IMR-90 (cell line): ENCODE measurements around the gene ST7. TPM values are rescaled to one million over a fixed set of nuclear protein-coding genes. Genes with fewer than 3 reads are reported as not detected.
A peak's percentile ranks its signal among the peaks of the same experiment; 100 is the strongest.

Source experiments
- ATAC-seq: fragments of 200-7000 bp; cut with Tn5 transposase; 2 replicates; pipeline ENCODE4 v1.9.1; 2020; ENCODE audit warnings: low read depth, mild to moderate bottlenecking, moderate library complexity
- BruUV-seq: library from RNA; stranded (reverse); fragments of 400-500 nt; replicated peaks from 2 replicates; lab custom pipeline; 2021; lab: Mats Ljungman, UMichigan
- CTCF ChIA-PET: fragments of 300-600 bp; formaldehyde crosslinking; extraction: SDS; loops from one replicate; lab custom pipeline; 2021; ENCODE audit warnings: antibody characterized with exemption; lab: Yijun Ruan, JAX
- POLR2A ChIA-PET: fragments of 300-600 bp; sonication (Branson Sonifier 250); formaldehyde crosslinking; loops from one replicate; lab custom pipeline; 2022; ENCODE audit warnings: antibody characterized with exemption; ENCODE audit not compliant: unreplicated experiment; lab: Charles Lee
- DNase-seq: peaks from one replicate; pipeline ENCODE4 v3.0.0; 2013
- H2AFZ ChIP-seq: replicated peaks from 2 replicates; pipeline ENCODE3; 2013; ENCODE audit warnings: low read length, mild to moderate bottlenecking; ENCODE audit not compliant: poor library complexity
- H2AK5ac ChIP-seq: 2 replicates; pipeline ENCODE4 v1.6.1; 2013; ENCODE audit warnings: low read depth, low read length, inconsistent platforms
- H2AK9ac ChIP-seq: replicated peaks from 2 replicates; pipeline ENCODE3; 2013; ENCODE audit warnings: mild to moderate bottlenecking, low read depth, low read length, moderate library complexity; ENCODE audit not compliant: poor library complexity
- H2BK120ac ChIP-seq: 2 replicates; pipeline ENCODE4 v1.6.1; 2013; ENCODE audit warnings: low read depth, low read length, inconsistent platforms
- H2BK15ac ChIP-seq: 3 replicates; pipeline ENCODE4 v1.6.1; 2013; ENCODE audit warnings: low read depth, low read length, inconsistent platforms
- H2BK20ac ChIP-seq: 2 replicates; pipeline ENCODE4 v1.6.1; 2013; ENCODE audit warnings: low read depth, mild to moderate bottlenecking, inconsistent platforms, low read length, moderate library complexity
- H2BK5ac ChIP-seq: 2 replicates; pipeline ENCODE4 v1.6.1; 2013; ENCODE audit warnings: mild to moderate bottlenecking, low read depth, low read length, inconsistent platforms; ENCODE audit not compliant: poor library complexity, severe bottlenecking
- H3K14ac ChIP-seq: replicated peaks from 2 replicates; pipeline ENCODE4 v1.6.1; 2013; ENCODE audit warnings: low read depth, low read length, inconsistent platforms
- H3K18ac ChIP-seq: 2 replicates; pipeline ENCODE4 v1.6.1; 2013; ENCODE audit warnings: low read depth, low read length, control low read depth
- H3K23ac ChIP-seq: 2 replicates; pipeline ENCODE4 v1.6.1; 2013; ENCODE audit warnings: low read depth, low read length, inconsistent platforms
- H3K27ac ChIP-seq: 2 replicates; pipeline ENCODE4 v1.5.1; 2013; ENCODE audit warnings: mild to moderate bottlenecking, control low read depth, low read length; ENCODE audit not compliant: insufficient read depth
- H3K27me3 ChIP-seq: 2 replicates; pipeline ENCODE4 v1.6.1; 2013; ENCODE audit warnings: low read length; ENCODE audit not compliant: control insufficient read depth, insufficient read depth
- H3K36me3 ChIP-seq: 2 replicates; pipeline ENCODE4 v1.6.1; 2013; ENCODE audit warnings: low read length, mixed read lengths; ENCODE audit not compliant: control insufficient read depth, insufficient read depth
- H3K4ac ChIP-seq: 2 replicates; pipeline ENCODE4 v1.6.1; 2013; ENCODE audit warnings: low read depth, low read length, inconsistent platforms
- H3K4me1 ChIP-seq: 2 replicates; pipeline ENCODE4 v1.6.1; 2013; ENCODE audit warnings: low read length, mixed read lengths; ENCODE audit not compliant: control insufficient read depth, insufficient read depth
- H3K4me2 ChIP-seq: 2 replicates; pipeline ENCODE4 v1.6.1; 2013; ENCODE audit warnings: low read depth, mild to moderate bottlenecking, control low read depth, low read length, moderate library complexity
- H3K4me3 ChIP-seq: 2 replicates; pipeline ENCODE4 v1.5.1; 2013; ENCODE audit warnings: low read depth, mild to moderate bottlenecking, control low read depth, low read length, moderate library complexity; ENCODE audit not compliant: insufficient read depth
- H3K56ac ChIP-seq: 2 replicates; pipeline ENCODE4 v1.6.1; 2013; ENCODE audit warnings: low read length, inconsistent platforms; ENCODE audit not compliant: insufficient read depth; ENCODE audit errors: extremely low read depth
- H3K79me1 ChIP-seq, 2 experiments: 2 replicates each; pipeline ENCODE4 v1.6.1; 2013; ENCODE audit warnings: low read length in 2 of 2, inconsistent platforms in 1 of 2, low read depth in 1 of 2
- H3K9ac ChIP-seq: 2 replicates; pipeline ENCODE4 v1.6.1; 2013; ENCODE audit warnings: low read depth, low read length, control low read depth
- H3K9me1 ChIP-seq: 2 replicates; pipeline ENCODE4 v1.6.1; 2013; ENCODE audit warnings: low read length, inconsistent platforms; ENCODE audit not compliant: insufficient read depth
- H3K9me3 ChIP-seq: 2 replicates; pipeline ENCODE4 v1.6.1; 2013; ENCODE audit warnings: low read length; ENCODE audit not compliant: control insufficient read depth, insufficient read depth
- H4K20me1 ChIP-seq: 2 replicates; pipeline ENCODE4 v1.6.1; 2013; ENCODE audit warnings: low read length, inconsistent platforms; ENCODE audit not compliant: insufficient read depth
- H4K5ac ChIP-seq: 2 replicates; pipeline ENCODE4 v1.6.1; 2013; ENCODE audit warnings: mild to moderate bottlenecking, low read depth, low read length, control low read depth
- H4K8ac ChIP-seq, 2 experiments: 2 replicates each; pipeline ENCODE4 v1.6.1; 2013; ENCODE audit warnings: low read depth in 2 of 2, low read length in 2 of 2, control low read depth in 1 of 2, inconsistent platforms in 1 of 2
- H4K91ac ChIP-seq: 2 replicates; pipeline ENCODE4 v1.6.1; 2013; ENCODE audit warnings: low read depth, low read length, inconsistent platforms; ENCODE audit not compliant: insufficient read depth
- BHLHE40 ChIP-seq: fragments of 150-350 bp; IDR thresholded peaks from 2 replicates; pipeline ENCODE4 v1.6.1; 2016; ENCODE audit warnings: mild to moderate bottlenecking, low read depth, low read length
- CEBPB ChIP-seq: IDR thresholded peaks from 2 replicates; pipeline ENCODE4 v1.6.1; 2012; ENCODE audit warnings: low read depth, low read length, improper control_type of control experiment
- CHD1 ChIP-seq: IDR thresholded peaks from 2 replicates; pipeline ENCODE4 v1.6.1; 2012; ENCODE audit warnings: low read depth, low read length, improper control_type of control experiment
- CTCF ChIP-seq: conservative IDR thresholded peaks from 2 replicates; pipeline ENCODE4 v1.5.1; 2012; ENCODE audit warnings: mild to moderate bottlenecking, low read depth, low read length, improper control_type of control experiment
- ELK1 ChIP-seq: fragments of 150-350 bp; IDR thresholded peaks from 2 replicates; pipeline ENCODE4 v1.6.1; 2016; ENCODE audit warnings: low read depth, mild to moderate bottlenecking, low read length, moderate library complexity, borderline replicate concordance
- FOS ChIP-seq: fragments of 150-350 bp; IDR thresholded peaks from 2 replicates; pipeline ENCODE4 v1.6.1; 2016; ENCODE audit warnings: low read depth, low read length
- MAFK ChIP-seq: IDR thresholded peaks from 2 replicates; pipeline ENCODE4 v1.6.1; 2012; ENCODE audit warnings: low read depth, low read length, improper control_type of control experiment
- MAZ ChIP-seq: IDR thresholded peaks from 2 replicates; pipeline ENCODE4 v1.6.1; 2012; ENCODE audit warnings: low read depth, mild to moderate bottlenecking, low read length, improper control_type of control experiment, moderate library complexity, borderline replicate concordance
- MXI1 ChIP-seq: IDR thresholded peaks from 2 replicates; pipeline ENCODE4 v1.6.1; 2012; ENCODE audit warnings: low read depth, mild to moderate bottlenecking, low read length, moderate library complexity, borderline replicate concordance
- NFE2L2 ChIP-seq: fragments of 150-350 bp; IDR thresholded peaks from 2 replicates; pipeline ENCODE4 v1.6.1; 2016; ENCODE audit warnings: low read depth, mild to moderate bottlenecking, low read length
- POLR2A ChIP-seq: IDR thresholded peaks from 2 replicates; pipeline ENCODE4 v1.6.1; 2012; ENCODE audit warnings: mild to moderate bottlenecking, low read depth, low read length
- RAD21 ChIP-seq: IDR thresholded peaks from 2 replicates; pipeline ENCODE4 v1.6.1; 2012; ENCODE audit warnings: low read length, improper control_type of control experiment
- RCOR1 ChIP-seq: IDR thresholded peaks from 2 replicates; pipeline ENCODE4 v1.6.1; 2012; ENCODE audit warnings: mild to moderate bottlenecking, low read length, improper control_type of control experiment; ENCODE audit not compliant: insufficient replicate concordance
- RFX5 ChIP-seq: IDR thresholded peaks from 2 replicates; pipeline ENCODE4 v1.8.0; 2012; ENCODE audit warnings: low read depth, mild to moderate bottlenecking, low read length, moderate library complexity
- SMC3 ChIP-seq: fragments of 150-350 bp; IDR thresholded peaks from 2 replicates; pipeline ENCODE4 v1.6.1; 2016; ENCODE audit warnings: low read depth, mild to moderate bottlenecking, antibody characterized with exemption, low read length, moderate library complexity
- WGBS, 2 experiments: methylation state at CpG; one replicate each; pipeline versions ENCODE4 v1.1.5 to v1.1.7; 2013; ENCODE audit warnings: missing lambda C conversion rate in 2 of 2; ENCODE audit not compliant: insufficient read length in 1 of 2; ENCODE audit errors: extremely low coverage in 2 of 2; 5-methylcytosine and 5-hydroxymethylcytosine counted together
- dilution Hi-C: fragments of 300-500 bp; cut with HindIII; formaldehyde crosslinking; loops from one replicate; pipeline ENCODE4 v1.14.3; 2018; ENCODE audit warnings: low sequenced_read_pairs; ENCODE audit not compliant: unreplicated experiment
- in situ Hi-C: fragments of 300-500 bp; cut with MboI; formaldehyde crosslinking; loops from 3 replicates; pipeline ENCODE4 v1.14.3; 2019; ENCODE audit warnings: low sequenced_read_pairs, inconsistent platforms, mixed read lengths
- intact Hi-C: fragments of 100-400 bp; cut with micrococcal nuclease; formaldehyde crosslinking; loops from 2 replicates; pipeline ENCODE4 v1.10.0; 2022
- polyA plus RNA-seq, 3 experiments: library from polyadenylated mRNA; depleted of rRNA; stranded (reverse); fragments of >200 nt; gene quantifications; 2 replicates each; pipeline ENCODE4 v1.2.3, GENCODE V29; 2012; ENCODE audit warnings: low replicate concordance in 1 of 3
- total RNA-seq: library from RNA; depleted of rRNA; stranded (reverse); fragments of >200 nt; gene quantifications from 2 replicates; pipeline ENCODE4 v1.2.3, GENCODE V29; 2012
- TF ChIP-seq, protein P1 (sequence below): fragments of 150-350 bp; IDR thresholded peaks from 2 replicates; pipeline ENCODE4 v1.6.1; 2017; ENCODE audit warnings: mild to moderate bottlenecking, antibody characterized with exemption, low read length, low read depth

ST7 gene
- total and polyA plus RNA-seq, 2 of the 4 experiments (the other 2 are of a cell fraction): 18.6 to 26.0 TPM

DNA sequence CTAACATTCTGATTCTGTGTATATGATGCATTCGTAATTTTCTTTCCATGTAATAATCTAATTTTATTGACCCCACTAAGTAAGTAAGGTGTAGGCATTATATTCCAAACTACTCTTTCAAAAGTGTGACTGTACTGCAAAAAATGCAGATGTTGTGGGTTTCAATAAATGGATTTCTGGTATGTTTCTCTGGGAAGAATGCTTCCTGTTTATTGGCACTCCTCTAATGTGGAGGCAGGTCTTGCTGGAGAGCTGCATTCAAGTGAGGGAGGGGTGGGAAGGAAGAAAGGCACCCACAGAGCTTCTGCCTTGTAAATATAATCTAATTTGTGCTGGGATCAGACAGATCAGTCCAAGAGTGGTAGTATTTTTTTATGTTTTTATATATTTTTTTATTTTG is 23.9 kb downstream of the ST7 start:
- Histone ChIP-seq H3K4me2 (no peak overlapping the region), H2AK9ac (no peak overlapping the region), H2BK15ac (no peak overlapping the region), H3K9me1 (0 out of 2 replicates have a peak, but pooled peaks cover 9% of the 10 kb centered on the region), H3K79me1 (peaks cover 25 to 28% of the 10 kb centered on the region in 2 experiments), H2AK5ac (peak overlapping the region; percentile 77), H3K36me3 (no peaks in the 10 kb centered on the region), H3K4me3 (no peak overlapping the region), H3K18ac (no peak overlapping the region), H3K27me3 (no peaks in the 10 kb centered on the region), H2AFZ (no peak overlapping the region), H3K4ac (no peak overlapping the region), H3K27ac (no peak overlapping the region), H2BK120ac (no peak overlapping the region), H4K8ac (0 out of 4 replicates have a peak overlapping the region, but pooled peaks of 1 of the 2 experiments have one; percentile 20), H2BK20ac (0 out of 2 replicates have a peak overlapping the region, but pooled peaks have one; percentile 14), H3K9ac (no peak overlapping the region), H3K9me3 (no peaks in the 10 kb centered on the region), H3K23ac (no peak overlapping the region), H2BK5ac (peak overlapping the region; percentile 20), H4K5ac (no peak overlapping the region), H3K56ac (no peak overlapping the region), H3K14ac (no peak overlapping the region), H3K4me1 (peaks cover 11% of the 10 kb centered on the region), H4K20me1 (0 out of 2 replicates have a peak, but pooled peaks cover 2% of the 10 kb centered on the region), H4K91ac (no peak overlapping the region)
- ATAC-seq (peak; percentile 84), DNase-seq (peak; percentile 66)
- BruUV-seq: no TSS peak
- WGBS, 2 experiments: no CpG with 5 or more reads among the region's 1 CpG
- ChIA-PET CTCF (interaction anchor here (0.7 to 1.0 kb wide), 2 partner anchors 150 to 208 kb away, joined by 3 read pairs; no protein-coding TSS in a partner anchor), POLR2A (no interaction called here)
- in situ Hi-C loops (no loop called here), dilution Hi-C loops (no loop called here), intact Hi-C loops (no loop called here)
- TF ChIP-seq FOS: no peak
- TF ChIP-seq CTCF: no peak
- TF ChIP-seq, protein P1, sequence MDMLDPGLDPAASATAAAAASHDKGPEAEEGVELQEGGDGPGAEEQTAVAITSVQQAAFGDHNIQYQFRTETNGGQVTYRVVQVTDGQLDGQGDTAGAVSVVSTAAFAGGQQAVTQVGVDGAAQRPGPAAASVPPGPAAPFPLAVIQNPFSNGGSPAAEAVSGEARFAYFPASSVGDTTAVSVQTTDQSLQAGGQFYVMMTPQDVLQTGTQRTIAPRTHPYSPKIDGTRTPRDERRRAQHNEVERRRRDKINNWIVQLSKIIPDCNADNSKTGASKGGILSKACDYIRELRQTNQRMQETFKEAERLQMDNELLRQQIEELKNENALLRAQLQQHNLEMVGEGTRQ: no peak
- TF ChIP-seq RAD21: no peak
- no peak for TF ChIP-seq NFE2L2
- no peak for TF ChIP-seq BHLHE40
- TF ChIP-seq CEBPB: no peak
- TF ChIP-seq MAFK: no peak
- TF ChIP-seq MXI1: no peak
- TF ChIP-seq POLR2A: no peak
- no peak for TF ChIP-seq ELK1
- no peak for TF ChIP-seq CHD1
- TF ChIP-seq SMC3: no peak
- TF ChIP-seq MAZ: no peak
- TF ChIP-seq RFX5: no peak
- TF ChIP-seq RCOR1: no peak
